GM18507 (cell line): ENCODE results near the gene ZNF441.

ENCODE experiments used
- DNase-seq: peaks from one replicate; pipeline ENCODE4 v3.0.0; 2011; ENCODE audit warnings: low read depth; ENCODE audit not compliant: insufficient read length; ENCODE audit errors: extremely low spot score
- FAIRE-seq: peaks from 2 replicates; lab custom pipeline; 2011; peaks lifted over from hg19 to GRCh38; lab: Jason Lieb, UNC

The ZNF441 gene

GRCh38 chr19:11766597-11767591, at the start of gene ZNF441:
ZNF441 (plus strand) TSS chr19:11767000; CDS start chr19:11767194, 194 bp downstream.
- FAIRE-seq = peak; percentile 96
- DNase-seq = peak; percentile 87

GRCh38 chr19:11721681-11722080, 45.1 kb upstream of the ZNF441 start:
- FAIRE-seq (no peak), DNase-seq (no peak)

GRCh38 chr19:11722414-11722813, 44.4 kb upstream of the ZNF441 start:
- FAIRE-seq = no peak
- no peak for DNase-seq

GRCh38 chr19:11729586-11729985, 37.2 kb upstream of the ZNF441 start:
- FAIRE-seq (no peak), DNase-seq (no peak)

- no peak for FAIRE-seq
- no peak for DNase-seq
Measured at GRCh38 chr19:11735375-11735774, 31.4 kb upstream of the ZNF441 start.

GRCh38 chr19:11736696-11737095, 30.1 kb upstream of the ZNF441 start:
- peak; percentile 24 for FAIRE-seq
- DNase-seq = no peak

GRCh38 chr19:11737964-11738745, 28.6 kb upstream of the ZNF441 start:
- peak; percentile 81 for FAIRE-seq

GRCh38 chr19:11738746-11739620, 27.8 kb upstream of the ZNF441 start, which contains the start of gene ZNF823:
ZNF823 (minus strand) TSS chr19:11738946; CDS start chr19:11738819, 127 bp downstream.
- peak; percentile 84 for DNase-seq
- FAIRE-seq = peak; percentile 98

More at GRCh38 chr19:11737964-11738745, 28.6 kb upstream of the ZNF441 start:
- peak; percentile 37 for DNase-seq

GRCh38 chr19:11745869-11746268, 20.9 kb upstream of the ZNF441 start:
- DNase-seq = no peak
- no peak for FAIRE-seq

GRCh38 chr19:11747277-11747676, 19.5 kb upstream of the ZNF441 start:
- DNase-seq = no peak
- FAIRE-seq = no peak

- DNase-seq = no peak
- FAIRE-seq = no peak
Measured at GRCh38 chr19:11749751-11750150, 17.0 kb upstream of the ZNF441 start.

GRCh38 chr19:11752244-11752736, 14.5 kb upstream of the ZNF441 start:
- no peak for DNase-seq
- FAIRE-seq = no peak

GRCh38 chr19:11754663-11755062, 12.1 kb upstream of the ZNF441 start:
- DNase-seq (no peak), FAIRE-seq (no peak)

GRCh38 chr19:11756965-11757364, 9.8 kb upstream of the ZNF441 start:
- no peak for FAIRE-seq
- no peak for DNase-seq

- DNase-seq (no peak), FAIRE-seq (no peak)
Measured at GRCh38 chr19:11759805-11760204, 7.0 kb upstream of the ZNF441 start.

- no peak for DNase-seq
Measured at GRCh38 chr19:11763117-11763516, 3.7 kb upstream of the ZNF441 start.

GRCh38 chr19:11763611-11764010, 3.2 kb upstream of the ZNF441 start:
- no peak for FAIRE-seq
- no peak for DNase-seq

More at GRCh38 chr19:11763117-11763516, 3.7 kb upstream of the ZNF441 start:
- no peak for FAIRE-seq

GRCh38 chr19:11767633-11768133, 883 bp downstream of the ZNF441 start:
- peak; percentile 26 for FAIRE-seq
- peak; percentile 37 for DNase-seq

- FAIRE-seq = no peak
Measured at GRCh38 chr19:11769995-11770394, 3.2 kb downstream of the ZNF441 start.

More at GRCh38 chr19:11769995-11770394, 3.2 kb downstream of the ZNF441 start:
- DNase-seq = no peak
